Hypothalamus (tissue), 51 donors: Measurements from ENCODE around the gene TOLLIP.
"Not testable (repeated sequence)": the region's sequence is repeated elsewhere in the genome, so short reads cannot be mapped to it uniquely, and the experiment has no call there.

Experiments used
- DNase-seq, 51 donors: peaks; one replicate each; lab custom pipeline; 2025; lab: John Stamatoyannopoulos, UW

Gene TOLLIP

GRCh38 chr11:1254086-1254648 lies 55.3 kb downstream of the TOLLIP start:
- no peak for DNase-seq

- no peak for DNase-seq
Measured at GRCh38 chr11:1253103-1253485, 56.3 kb downstream of the TOLLIP start.

DNA sequence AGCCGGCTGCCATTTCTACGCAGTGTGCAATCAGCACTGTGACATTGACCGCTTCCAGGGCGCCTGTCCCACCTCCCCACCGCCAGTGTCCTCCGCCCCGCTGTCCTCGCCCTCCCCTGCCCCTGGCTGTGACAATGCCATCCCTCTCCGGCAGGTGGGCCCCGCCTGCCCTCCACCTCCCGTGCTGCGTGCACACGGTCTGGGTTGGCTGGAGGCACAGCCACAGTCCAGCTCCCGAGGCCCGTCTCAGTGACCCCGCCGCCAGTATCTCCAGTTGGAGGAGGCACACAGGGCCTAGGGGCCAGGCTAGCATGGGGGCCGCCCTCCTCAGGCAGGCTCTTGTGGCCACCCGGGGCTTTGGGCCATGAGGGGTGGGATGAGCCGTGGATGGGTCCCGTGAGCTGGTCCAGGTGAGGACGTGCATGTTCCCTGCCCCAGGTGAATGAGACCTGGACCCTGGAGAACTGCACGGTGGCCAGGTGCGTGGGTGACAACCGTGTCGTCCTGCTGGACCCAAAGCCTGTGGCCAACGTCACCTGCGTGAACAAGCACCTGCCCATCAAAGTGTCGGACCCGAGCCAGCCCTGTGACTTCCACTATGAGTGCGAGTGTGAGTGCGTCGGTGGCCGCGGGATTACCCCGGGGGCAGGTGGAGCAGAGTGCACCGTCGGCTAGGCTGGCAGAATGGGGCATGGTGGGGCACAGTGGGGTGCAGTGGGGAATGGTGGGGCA lies 56.9 kb downstream of the TOLLIP start:
- DNase-seq, result no peak

DNA sequence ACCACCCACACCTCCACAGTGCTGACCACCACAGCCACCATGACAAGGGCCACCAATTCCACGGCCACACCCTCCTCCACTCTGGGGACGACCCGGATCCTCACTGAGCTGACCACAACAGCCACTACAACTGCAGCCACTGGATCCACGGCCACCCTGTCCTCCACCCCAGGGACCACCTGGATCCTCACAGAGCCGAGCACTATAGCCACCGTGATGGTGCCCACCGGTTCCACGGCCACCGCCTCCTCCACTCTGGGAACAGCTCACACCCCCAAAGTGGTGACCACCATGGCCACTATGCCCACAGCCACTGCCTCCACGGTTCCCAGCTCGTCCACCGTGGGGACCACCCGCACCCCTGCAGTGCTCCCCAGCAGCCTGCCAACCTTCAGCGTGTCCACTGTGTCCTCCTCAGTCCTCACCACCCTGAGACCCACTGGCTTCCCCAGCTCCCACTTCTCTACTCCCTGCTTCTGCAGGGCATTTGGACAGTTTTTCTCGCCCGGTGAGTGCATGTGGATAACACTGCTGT lies 58.1 kb downstream of the TOLLIP start:
- DNase-seq, result no peak

GRCh38 chr11:1250411-1250810 lies 59.0 kb downstream of the TOLLIP start:
- DNase-seq, result not testable (repeated sequence)

- DNase-seq, result not testable (repeated sequence)
Measured at GRCh38 chr11:1248951-1249350, 60.5 kb downstream of the TOLLIP start.

DNA sequence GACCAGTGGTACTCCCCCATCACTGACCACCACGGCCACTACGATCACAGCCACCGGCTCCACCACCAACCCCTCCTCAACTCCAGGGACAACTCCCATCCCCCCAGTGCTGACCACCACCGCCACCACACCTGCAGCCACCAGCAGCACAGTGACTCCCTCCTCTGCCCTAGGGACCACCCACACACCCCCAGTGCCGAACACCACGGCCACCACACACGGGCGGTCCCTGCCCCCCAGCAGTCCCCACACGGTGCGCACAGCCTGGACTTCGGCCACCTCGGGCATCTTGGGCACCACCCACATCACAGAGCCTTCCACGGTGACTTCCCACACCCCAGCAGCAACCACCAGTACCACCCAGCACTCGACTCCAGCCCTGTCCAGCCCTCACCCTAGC lies 62.4 kb downstream of the TOLLIP start:
- not testable (repeated sequence) for DNase-seq

GRCh38 chr11:1246301-1246700 lies 63.1 kb downstream of the TOLLIP start:
- DNase-seq, result not testable (repeated sequence)

- DNase-seq, result not testable (repeated sequence)
Measured at GRCh38 chr11:1245717-1246116, 63.7 kb downstream of the TOLLIP start.

- not testable (repeated sequence) for DNase-seq
Measured at GRCh38 chr11:1244557-1244956, 64.9 kb downstream of the TOLLIP start.

GRCh38 chr11:1243521-1243920 lies 65.9 kb downstream of the TOLLIP start:
- not testable (repeated sequence) for DNase-seq

- DNase-seq, result not testable (repeated sequence)
Measured at GRCh38 chr11:1242751-1243150, 66.7 kb downstream of the TOLLIP start.

DNA sequence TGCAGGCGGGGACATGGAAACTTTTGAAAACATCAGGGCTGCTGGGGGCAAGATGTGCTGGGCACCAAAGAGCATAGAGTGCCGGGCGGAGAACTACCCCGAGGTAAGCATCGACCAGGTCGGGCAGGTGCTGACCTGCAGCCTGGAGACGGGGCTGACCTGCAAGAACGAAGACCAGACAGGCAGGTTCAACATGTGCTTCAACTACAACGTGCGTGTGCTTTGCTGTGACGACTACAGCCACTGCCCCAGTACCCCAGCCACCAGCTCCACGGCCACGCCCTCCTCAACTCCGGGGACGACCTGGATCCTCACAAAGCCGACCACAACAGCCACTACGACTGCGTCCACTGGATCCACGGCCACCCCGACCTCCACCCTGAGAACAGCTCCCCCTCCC lies 67.1 kb downstream of the TOLLIP start:
- DNase-seq, result no peak

- DNase-seq, result no peak
Measured at GRCh38 chr11:1241706-1242105, 67.7 kb downstream of the TOLLIP start.

GRCh38 chr11:1240771-1241170 lies 68.7 kb downstream of the TOLLIP start:
- DNase-seq, result no peak

- DNase-seq, result no peak
Measured at GRCh38 chr11:1239596-1240205, 69.7 kb downstream of the TOLLIP start.

DNA sequence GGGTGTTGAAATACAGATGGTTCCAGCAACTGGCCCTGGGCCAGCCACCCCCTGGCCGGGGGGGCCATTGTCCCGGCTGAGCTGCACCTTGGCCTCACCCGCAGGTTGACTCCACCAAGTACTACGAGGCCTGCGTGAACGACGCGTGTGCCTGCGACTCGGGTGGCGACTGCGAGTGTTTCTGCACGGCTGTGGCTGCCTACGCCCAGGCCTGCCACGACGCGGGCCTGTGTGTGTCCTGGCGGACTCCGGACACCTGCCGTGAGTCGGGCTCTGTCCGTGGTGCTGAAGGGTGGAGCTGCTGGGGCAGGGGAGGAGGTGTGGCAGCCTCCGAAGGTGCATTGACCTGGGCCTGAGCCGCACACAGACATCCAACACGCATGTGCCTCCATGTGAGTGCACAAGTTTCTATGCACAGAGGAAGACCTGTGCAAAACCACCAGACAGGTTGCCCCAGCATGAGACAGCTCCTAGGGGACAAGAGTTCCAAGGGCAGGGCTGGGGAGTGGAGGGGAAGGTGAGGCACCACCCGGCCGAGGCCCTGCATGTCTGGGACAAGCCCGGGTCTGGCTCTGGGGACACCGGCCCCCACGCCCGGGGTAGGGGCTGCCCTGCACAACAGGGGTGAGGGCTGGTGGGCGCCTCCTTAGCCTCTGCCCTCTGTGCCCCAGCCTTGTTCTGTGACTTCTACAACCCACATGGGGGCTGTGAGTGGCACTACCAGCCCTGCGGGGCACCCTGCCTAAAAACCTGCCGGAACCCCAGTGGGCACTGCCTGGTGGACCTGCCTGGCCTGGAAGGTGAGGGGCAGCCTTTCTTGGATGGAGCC lies 70.5 kb downstream of the TOLLIP start:
- DNase-seq, result no peak

GRCh38 chr11:1237851-1238250 lies 71.6 kb downstream of the TOLLIP start:
- DNase-seq, result no peak

DNA sequence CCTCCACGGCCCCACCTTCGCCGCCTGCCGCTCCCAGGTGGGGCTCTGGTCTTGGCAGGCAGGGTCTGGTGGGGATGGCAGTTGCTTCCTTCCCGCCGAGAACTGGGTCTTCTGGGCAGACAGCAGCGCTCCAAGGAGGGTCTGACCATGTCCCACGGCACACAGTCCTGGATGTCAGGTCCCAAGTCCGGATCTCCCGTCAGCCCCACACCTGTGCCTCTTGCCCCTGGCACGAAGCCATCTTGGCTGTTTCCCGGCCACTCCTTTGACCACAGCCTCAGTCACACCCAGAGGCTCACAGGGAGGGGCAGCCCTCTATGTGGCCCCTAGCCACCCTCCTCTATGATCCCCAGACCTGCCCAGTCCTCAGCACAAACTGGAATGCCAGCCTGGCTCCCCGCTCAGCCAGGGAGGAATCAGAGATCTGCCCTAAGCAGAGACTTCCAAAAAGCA lies 72.3 kb downstream of the TOLLIP start:
- DNase-seq, result no peak

- DNase-seq, result no peak
Measured at GRCh38 chr11:1236316-1237127, 72.9 kb downstream of the TOLLIP start.
